ACC112 (cell line): ENCODE measurements around the gene RSPH3.

Source experiments
- H2AFZ ChIP-seq: fragments of 200-600 bp; sonication (generic); one replicate; pipeline ENCODE4 v1.6.0; 2017; ENCODE audit warnings: antibody characterized with exemption, low read length; ENCODE audit not compliant: unreplicated experiment
- H3K27ac ChIP-seq: fragments of 200-600 bp; sonication (generic); 2 replicates; pipeline ENCODE4 v1.5.1; 2014; ENCODE audit warnings: low read depth, mild to moderate bottlenecking, antibody characterized with exemption, low read length, moderate library complexity
- H3K27me3 ChIP-seq: fragments of 200-600 bp; sonication (generic); 2 replicates; pipeline ENCODE4 v1.6.1; 2014; ENCODE audit warnings: mild to moderate bottlenecking, antibody characterized with exemption, low read length, moderate library complexity, mixed read lengths; ENCODE audit not compliant: insufficient read depth
- H3K36me3 ChIP-seq: fragments of 200-600 bp; sonication (generic); 2 replicates; pipeline ENCODE4 v1.6.1; 2016; ENCODE audit warnings: mild to moderate bottlenecking, antibody characterized with exemption, low read length, moderate library complexity, mixed read lengths; ENCODE audit not compliant: insufficient read depth
- H3K4me1 ChIP-seq: fragments of 200-600 bp; sonication (generic); one replicate; pipeline ENCODE4 v1.6.1; 2016; ENCODE audit warnings: low read length, mixed read lengths; ENCODE audit not compliant: insufficient read depth, unreplicated experiment, control insufficient read depth
- H3K4me3 ChIP-seq: fragments of 200-600 bp; sonication (generic); 2 replicates; pipeline ENCODE4 v1.5.1; 2014; ENCODE audit warnings: mild to moderate bottlenecking, low read depth, low read length
- H3K79me2 ChIP-seq: fragments of 200-600 bp; sonication (generic); one replicate; pipeline ENCODE4 v1.6.0; 2016; ENCODE audit warnings: low read length; ENCODE audit not compliant: control insufficient read depth, unreplicated experiment, insufficient read depth

The RSPH3 gene

DNA sequence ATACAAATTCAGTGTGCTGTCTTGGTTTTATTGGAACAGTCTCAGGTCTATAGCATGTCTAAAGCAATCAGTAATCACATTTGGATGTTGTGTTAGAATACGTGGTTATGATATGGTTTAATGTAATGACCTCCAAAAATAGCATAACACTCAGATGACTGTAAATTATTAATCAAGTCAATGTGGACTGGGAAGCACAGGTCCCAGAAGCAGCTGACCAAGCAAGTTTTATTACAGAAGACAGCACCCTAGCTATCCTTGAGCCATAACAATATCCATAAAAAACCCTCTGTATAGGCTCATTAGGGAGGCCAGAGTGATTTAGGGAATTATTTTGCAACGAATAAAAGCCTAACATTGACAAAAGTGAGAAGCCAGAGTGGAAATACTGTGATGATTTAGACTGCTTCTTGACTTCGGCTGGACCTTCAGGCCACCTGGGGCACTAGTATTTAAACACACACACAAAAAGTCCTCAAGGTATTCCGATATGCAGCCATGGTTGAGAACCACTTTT lies 66.9 kb downstream of the RSPH3 start:
- no peak overlapping the region for H3K4me3 ChIP-seq
- no peaks in the 10 kb centered on the region for H3K27me3 ChIP-seq
- H3K36me3 ChIP-seq = no peaks in the 10 kb centered on the region
- H3K27ac ChIP-seq = no peak overlapping the region
- no peaks in the 10 kb centered on the region for H3K79me2 ChIP-seq
- no peaks in the 10 kb centered on the region for H3K4me1 ChIP-seq
- H2AFZ ChIP-seq = no peak overlapping the region

DNA sequence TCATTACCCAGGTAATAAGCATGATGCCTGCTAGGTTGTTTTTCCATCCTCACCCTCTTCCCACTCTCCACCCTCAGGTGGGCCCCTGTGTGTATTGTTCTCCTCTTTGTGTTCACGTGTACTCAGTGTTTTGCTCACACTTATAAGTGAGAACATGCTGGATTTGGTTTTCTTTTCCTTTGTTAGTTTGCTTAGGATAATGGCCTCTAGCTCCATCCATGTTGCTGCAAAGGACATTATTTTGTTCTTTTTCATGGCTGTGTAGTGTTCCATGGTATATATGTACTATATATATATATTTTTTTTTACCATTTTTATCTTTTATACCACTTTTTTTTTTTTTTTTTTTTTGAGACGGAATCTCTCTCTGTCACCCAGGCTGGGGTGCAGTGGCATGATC lies 71.9 kb downstream of the RSPH3 start:
- Histone ChIP-seq H3K79me2 (no peaks in the 10 kb centered on the region), H3K27me3 (no peaks in the 10 kb centered on the region), H3K4me1 (no peaks in the 10 kb centered on the region), H2AFZ (no peak overlapping the region), H3K27ac (no peak overlapping the region), H3K4me3 (no peak overlapping the region), H3K36me3 (no peaks in the 10 kb centered on the region)

DNA sequence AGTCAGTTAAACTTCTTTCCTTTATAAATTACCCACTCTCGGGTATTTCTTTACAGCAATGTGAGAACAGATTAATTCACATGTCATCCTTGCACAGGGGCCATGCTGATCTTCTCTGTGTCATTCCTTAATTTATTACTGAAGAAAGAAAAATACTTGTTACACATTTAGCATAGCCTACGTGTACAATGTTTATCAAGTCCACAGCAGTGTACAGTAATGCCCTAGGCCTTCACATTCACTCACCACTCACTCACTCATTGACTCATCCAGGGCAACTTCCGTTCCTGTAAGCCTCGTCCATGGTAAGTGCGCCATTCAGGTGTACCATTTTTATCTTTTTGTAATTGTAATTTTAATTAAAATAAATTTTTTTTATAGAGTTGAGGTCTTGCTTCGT lies 73.6 kb downstream of the RSPH3 start:
- Histone ChIP-seq H3K4me3 (no peak overlapping the region), H2AFZ (no peak overlapping the region), H3K27me3 (no peaks in the 10 kb centered on the region), H3K79me2 (no peaks in the 10 kb centered on the region), H3K36me3 (no peaks in the 10 kb centered on the region), H3K4me1 (no peaks in the 10 kb centered on the region), H3K27ac (no peak overlapping the region)

DNA sequence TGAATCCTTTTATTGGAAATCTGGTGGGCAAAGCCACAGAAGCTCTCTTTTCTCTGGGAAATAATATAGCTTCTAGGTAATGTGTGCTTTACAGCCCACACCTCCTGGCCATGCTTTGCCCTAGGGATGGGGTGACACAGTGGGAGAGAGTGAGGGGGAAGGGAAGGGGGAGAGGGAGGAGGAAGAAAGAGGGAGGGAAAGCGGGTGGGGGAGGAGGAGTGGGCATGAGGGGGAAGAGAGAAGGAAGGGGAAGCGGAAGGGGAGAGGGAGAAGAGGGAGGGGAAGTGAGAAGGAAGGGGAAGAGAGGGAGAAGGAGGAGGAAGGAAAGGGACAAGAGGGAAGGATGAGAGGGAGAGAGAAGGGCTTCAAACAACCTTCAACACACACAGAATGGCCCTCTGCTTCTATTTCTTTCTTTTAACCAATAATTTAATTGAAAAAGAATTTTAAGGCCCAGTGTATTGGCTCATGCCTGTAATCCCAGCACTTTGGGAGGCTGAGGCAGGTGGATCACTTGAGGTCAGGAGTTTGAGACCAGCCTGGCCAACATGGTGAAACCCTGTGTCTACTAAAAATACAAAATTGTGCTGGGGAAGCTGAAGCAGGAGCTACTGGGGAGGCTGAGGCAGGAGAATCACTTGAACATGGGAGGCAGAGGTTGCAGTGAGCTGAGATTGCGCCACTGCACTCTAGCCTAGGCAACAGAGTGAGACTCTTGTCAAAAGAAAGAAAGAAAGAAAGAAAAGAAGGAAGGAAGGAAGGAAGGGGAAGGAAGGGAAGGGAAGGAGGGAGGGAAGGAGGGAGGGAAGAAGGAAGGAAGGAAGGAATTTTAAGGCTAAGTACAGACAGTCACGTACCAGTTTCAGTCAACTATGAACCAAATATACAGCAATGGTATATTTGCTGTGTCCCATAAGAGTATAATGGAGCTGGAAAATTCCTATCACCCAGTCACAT lies 75.2 kb downstream of the RSPH3 start:
- Histone ChIP-seq H3K36me3 (no peaks in the 10 kb centered on the region), H3K79me2 (no peaks in the 10 kb centered on the region), H3K4me1 (peaks cover 2% of the 10 kb centered on the region), H3K27me3 (no peaks in the 10 kb centered on the region), H2AFZ (no peak overlapping the region), H3K27ac (no peak overlapping the region), H3K4me3 (no peak overlapping the region)

DNA sequence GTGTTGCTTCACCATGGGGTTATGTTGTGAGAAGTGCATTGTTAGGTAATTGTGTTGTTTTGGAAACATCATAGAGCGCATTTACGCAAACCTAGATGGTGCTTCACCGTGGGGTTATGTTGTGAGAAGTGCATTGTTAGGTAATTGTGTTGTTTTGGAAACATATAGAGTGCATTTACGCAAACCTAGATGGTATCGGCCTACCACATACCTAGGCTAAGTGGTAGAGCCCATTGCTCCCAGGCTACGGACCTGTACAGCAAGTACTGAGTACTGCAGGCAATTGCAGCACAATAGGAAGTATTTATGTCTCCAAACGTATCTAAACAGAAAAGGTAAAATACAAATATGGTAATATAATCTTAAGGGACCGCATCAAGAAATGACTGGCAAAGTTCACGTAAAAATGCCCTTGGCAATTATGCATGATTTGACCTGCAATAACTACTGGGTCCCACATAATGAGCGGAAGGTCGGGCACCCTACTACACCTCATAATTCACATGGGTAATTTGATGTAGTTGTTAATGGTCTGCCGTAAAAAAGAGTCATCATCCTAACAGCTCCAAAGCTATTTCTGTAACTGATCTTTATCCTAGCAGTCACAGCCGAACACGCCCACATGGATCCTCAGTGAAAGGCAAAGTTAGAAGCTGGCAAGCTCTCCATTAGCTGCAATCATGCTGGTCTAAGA lies 76.0 kb downstream of the RSPH3 start:
- Histone ChIP-seq H3K27me3 (no peaks in the 10 kb centered on the region), H3K27ac (no peak overlapping the region), H3K4me3 (no peak overlapping the region), H2AFZ (no peak overlapping the region), H3K4me1 (peaks cover 2% of the 10 kb centered on the region), H3K79me2 (no peaks in the 10 kb centered on the region), H3K36me3 (no peaks in the 10 kb centered on the region)
